HG02623 (cell line): Measurements from ENCODE around the gene GABRR2.
A peak's percentile ranks its signal among the peaks of the same experiment; 100 is the strongest.
"Not testable (repeated sequence)": the region's sequence is repeated elsewhere in the genome, so short reads cannot be mapped to it uniquely, and the experiment has no call there.

Source experiments
- ATAC-seq: cut with Tn5 transposase; IDR thresholded peaks from one replicate; pipeline ENCODE4 v1.9.1; 2021; ENCODE audit warnings: moderate library complexity; ENCODE audit not compliant: unreplicated experiment

Gene GABRR2

GRCh38 chr6:89328976-89329375 is 13.9 kb upstream of the GABRR2 start:
- ATAC-seq: no peak

- ATAC-seq: no peak
These were observed 9.2 kb upstream of the GABRR2 start for GRCh38 chr6:89324304-89324703.

- ATAC-seq: no peak
These were observed 8.4 kb upstream of the GABRR2 start for GRCh38 chr6:89323511-89323971.

- peak; percentile 48 for ATAC-seq
These were observed 6.3 kb upstream of the GABRR2 start for GRCh38 chr6:89321131-89321970.

GRCh38 chr6:89320012-89320559 is 5.0 kb upstream of the GABRR2 start:
- ATAC-seq: no peak

GRCh38 chr6:89317067-89317466 is 2.0 kb upstream of the GABRR2 start:
- ATAC-seq: no peak

GRCh38 chr6:89314692-89315091 is 407 bp downstream of the GABRR2 start:
- no peak for ATAC-seq

- ATAC-seq: no peak
These were observed 2.1 kb downstream of the GABRR2 start for GRCh38 chr6:89313006-89313405.

- no peak for ATAC-seq
These were observed 3.1 kb downstream of the GABRR2 start for GRCh38 chr6:89311853-89312531.

GRCh38 chr6:89311530-89311852 is 3.6 kb downstream of the GABRR2 start:
- ATAC-seq: no peak

GRCh38 chr6:89310929-89311328 is 4.2 kb downstream of the GABRR2 start:
- ATAC-seq: no peak

- no peak for ATAC-seq
These were observed 6.3 kb downstream of the GABRR2 start for GRCh38 chr6:89308525-89309395.

- ATAC-seq: not testable (repeated sequence)
These were observed 10.6 kb downstream of the GABRR2 start for GRCh38 chr6:89304517-89304916.

GRCh38 chr6:89302936-89303335 is 12.2 kb downstream of the GABRR2 start:
- ATAC-seq: no peak

GRCh38 chr6:89302195-89302770 is 12.8 kb downstream of the GABRR2 start:
- no peak for ATAC-seq

- no peak for ATAC-seq
These were observed 13.4 kb downstream of the GABRR2 start for GRCh38 chr6:89301586-89302194.

GRCh38 chr6:89299466-89299850 is 15.6 kb downstream of the GABRR2 start:
- ATAC-seq: no peak

- ATAC-seq: peak; percentile 39
These were observed 16.2 kb downstream of the GABRR2 start for GRCh38 chr6:89298680-89299465.

GRCh38 chr6:89297695-89298351 is 17.3 kb downstream of the GABRR2 start:
- ATAC-seq: peak; percentile 87
